MM.1S (cell line): ENCODE data around the gene HES2.

Experiments used
- DNase-seq: peaks from one replicate; pipeline ENCODE4 v3.0.0-alpha.2; 2015
- H2AFZ ChIP-seq: fragments of 300-600 bp; sonication (generic); 2 replicates; pipeline ENCODE4 v1.6.0; 2016; ENCODE audit warnings: antibody characterized with exemption, low read length
- H3F3A ChIP-seq: fragments of 300-600 bp; sonication (generic); 2 replicates; pipeline ENCODE4 v1.6.1; 2016; ENCODE audit warnings: mild to moderate bottlenecking, antibody characterized with exemption, low read length, moderate library complexity, mixed read lengths; ENCODE audit not compliant: insufficient read depth
- H3K27ac ChIP-seq: fragments of 300-600 bp; sonication (generic); 2 replicates; pipeline ENCODE4 v1.5.1; 2016; ENCODE audit warnings: mild to moderate bottlenecking, low read length
- H3K27me3 ChIP-seq: fragments of 300-600 bp; sonication (generic); replicated peaks from 2 replicates; pipeline ENCODE4 v1.6.0; 2016; ENCODE audit warnings: low read length; ENCODE audit not compliant: insufficient read depth
- H3K36me3 ChIP-seq: fragments of 300-600 bp; sonication (generic); replicated peaks from 2 replicates; pipeline ENCODE4 v1.6.1; 2016; ENCODE audit warnings: mild to moderate bottlenecking, low read length, mixed read lengths; ENCODE audit not compliant: insufficient read depth
- H3K4me1 ChIP-seq: fragments of 300-600 bp; sonication (generic); 2 replicates; pipeline ENCODE4 v1.6.1; 2016; ENCODE audit warnings: low read length, mixed read lengths
- H3K4me2 ChIP-seq: fragments of 300-600 bp; sonication (generic); 2 replicates; pipeline ENCODE4 v1.6.0; 2016; ENCODE audit warnings: low read depth, low read length
- H3K4me3 ChIP-seq: fragments of 300-600 bp; sonication (generic); 2 replicates; pipeline ENCODE4 v1.5.1; 2016; ENCODE audit warnings: low read length, mixed read lengths
- H3K79me2 ChIP-seq: fragments of 300-600 bp; sonication (generic); 2 replicates; pipeline ENCODE4 v1.6.1; 2016; ENCODE audit warnings: mixed run types, low read length, mixed read lengths
- H3K9ac ChIP-seq: fragments of 300-600 bp; sonication (generic); 2 replicates; pipeline ENCODE4 v1.6.1; 2016; ENCODE audit warnings: low read length, mixed read lengths
- H3K9me2 ChIP-seq: fragments of 300-600 bp; sonication (generic); replicated peaks from 2 replicates; pipeline ENCODE4 v1.6.1; 2016; ENCODE audit warnings: mild to moderate bottlenecking, low read length, mixed read lengths; ENCODE audit not compliant: insufficient read depth
- H3K9me3 ChIP-seq: fragments of 300-600 bp; sonication (generic); replicated peaks from 2 replicates; pipeline ENCODE4 v1.6.1; 2016; ENCODE audit warnings: mild to moderate bottlenecking, low read length, mixed read lengths; ENCODE audit not compliant: insufficient read depth
- H4K20me1 ChIP-seq: fragments of 300-600 bp; sonication (generic); 2 replicates; pipeline ENCODE4 v1.6.1; 2016; ENCODE audit warnings: mild to moderate bottlenecking, low read length, moderate library complexity, mixed read lengths; ENCODE audit not compliant: insufficient read depth
- CTCF ChIP-seq: fragments of 300-600 bp; sonication (generic); IDR thresholded peaks from 2 replicates; pipeline ENCODE4 v1.5.1; 2016; ENCODE audit warnings: antibody characterized with exemption, low read length, mixed read lengths
- EZH2 ChIP-seq: fragments of 300-600 bp; sonication (generic); optimal IDR thresholded peaks from 2 replicates; pipeline ENCODE3; 2017; ENCODE audit warnings: low read depth, mild to moderate bottlenecking, antibody characterized with exemption, low read length, mixed read lengths
- EZH2phosphoT487 ChIP-seq: fragments of 300-600 bp; sonication (generic); IDR thresholded peaks from 2 replicates; pipeline ENCODE4 v1.6.1; 2018; ENCODE audit warnings: antibody characterized with exemption, low read length

HES2 gene

GRCh38 chr1:6386371-6386949, 33.3 kb downstream of the HES2 start:
- Histone ChIP-seq H3K4me1 (no peaks in the 10 kb centered on the region), H3K36me3 (no peaks in the 10 kb centered on the region)

GRCh38 chr1:6385488-6386191, 34.1 kb downstream of the HES2 start:
- Histone ChIP-seq H3K27ac (no peak overlapping the region), H2AFZ (no peak overlapping the region), H3F3A (no peaks in the 10 kb centered on the region), H3K9me3 (no peaks in the 10 kb centered on the region), H3K9me2 (no peaks in the 10 kb centered on the region), H3K27me3 (no peaks in the 10 kb centered on the region), H3K4me1 (no peaks in the 10 kb centered on the region), H3K9ac (no peak overlapping the region), H3K79me2 (peaks cover 75% of the 10 kb centered on the region), H4K20me1 (no peaks in the 10 kb centered on the region), H3K4me2 (no peak overlapping the region), H3K36me3 (no peaks in the 10 kb centered on the region), H3K4me3 (no peak overlapping the region)
- TF ChIP-seq EZH2 = no peak
- no peak for TF ChIP-seq CTCF
- TF ChIP-seq EZH2phosphoT487 = no peak
- DNase-seq = no peak

More at GRCh38 chr1:6386371-6386949, 33.3 kb downstream of the HES2 start:
- H3K27ac ChIP-seq = no peak overlapping the region
- H4K20me1 ChIP-seq = no peaks in the 10 kb centered on the region
- H3K9ac ChIP-seq = no peak overlapping the region
- no peaks in the 10 kb centered on the region for H3K9me3 ChIP-seq
- peaks cover 71% of the 10 kb centered on the region for H3K79me2 ChIP-seq
- H3K9me2 ChIP-seq = no peaks in the 10 kb centered on the region
- no peaks in the 10 kb centered on the region for H3K27me3 ChIP-seq
- H3K4me2 ChIP-seq = no peak overlapping the region
- H2AFZ ChIP-seq = no peak overlapping the region
- DNase-seq = no peak
- no peak overlapping the region for H3K4me3 ChIP-seq
- TF ChIP-seq EZH2 = no peak
- no peak for TF ChIP-seq EZH2phosphoT487
- TF ChIP-seq CTCF = no peak
- no peaks in the 10 kb centered on the region for H3F3A ChIP-seq

GRCh38 chr1:6384962-6385361, 34.8 kb downstream of the HES2 start:
- Histone ChIP-seq H3K9ac (no peak overlapping the region), H3F3A (no peaks in the 10 kb centered on the region)

More at GRCh38 chr1:6384962-6385361, 34.8 kb downstream of the HES2 start:
- Histone ChIP-seq H3K9me2 (no peaks in the 10 kb centered on the region), H3K79me2 (peaks cover 75% of the 10 kb centered on the region), H4K20me1 (no peaks in the 10 kb centered on the region), H3K4me1 (no peaks in the 10 kb centered on the region), H3K9me3 (no peaks in the 10 kb centered on the region), H3K36me3 (no peaks in the 10 kb centered on the region), H3K4me2 (no peak overlapping the region), H2AFZ (no peak overlapping the region), H3K4me3 (no peak overlapping the region), H3K27ac (no peak overlapping the region), H3K27me3 (no peaks in the 10 kb centered on the region)
- no peak for DNase-seq
- TF ChIP-seq CTCF (no peak), EZH2phosphoT487 (no peak), EZH2 (no peak)
